Umbilical cord (tissue), 2 donors: ENCODE measurements around the gene CCNB1. TPM values are rescaled to one million over a fixed set of nuclear protein-coding genes. Genes with fewer than 3 reads are reported as not detected.
"Not testable (repeated sequence)": the region's sequence is repeated elsewhere in the genome, so short reads cannot be mapped to it uniquely, and the experiment has no call there.

Experiments used
- DNase-seq: peaks from one replicate; pipeline ENCODE4 v3.0.0-alpha.2; 2015; ENCODE audit warnings: low spot score
- total RNA-seq: library from RNA; depleted of rRNA; stranded (reverse); fragments of >200 nt; gene quantifications from one replicate; pipeline ENCODE4 v1.2.3, GENCODE V29; 2014; ENCODE audit warnings: low replicate concordance; ENCODE audit not compliant: insufficient read depth

The CCNB1 gene
- total RNA-seq, 1 donor from 2014 or later: 17.8 TPM

- DNase-seq: no peak
Observed at GRCh38 chr5:69184621-69185020, 17.7 kb downstream of the CCNB1 start.

- DNase-seq: no peak
Observed at GRCh38 chr5:69187342-69187741, 20.4 kb downstream of the CCNB1 start.

- DNase-seq: no peak
Observed at GRCh38 chr5:69188811-69189161, 21.8 kb downstream of the CCNB1 start.

GRCh38 chr5:69189162-69190086, 22.5 kb downstream of the CCNB1 start, which contains the start of gene CENPH:
CENPH (plus strand) TSS chr5:69189583; CDS start chr5:69189635, 52 bp downstream.
- peak; percentile 96 for DNase-seq

GRCh38 chr5:69202497-69202896, 35.5 kb downstream of the CCNB1 start:
- DNase-seq: no peak

DNA sequence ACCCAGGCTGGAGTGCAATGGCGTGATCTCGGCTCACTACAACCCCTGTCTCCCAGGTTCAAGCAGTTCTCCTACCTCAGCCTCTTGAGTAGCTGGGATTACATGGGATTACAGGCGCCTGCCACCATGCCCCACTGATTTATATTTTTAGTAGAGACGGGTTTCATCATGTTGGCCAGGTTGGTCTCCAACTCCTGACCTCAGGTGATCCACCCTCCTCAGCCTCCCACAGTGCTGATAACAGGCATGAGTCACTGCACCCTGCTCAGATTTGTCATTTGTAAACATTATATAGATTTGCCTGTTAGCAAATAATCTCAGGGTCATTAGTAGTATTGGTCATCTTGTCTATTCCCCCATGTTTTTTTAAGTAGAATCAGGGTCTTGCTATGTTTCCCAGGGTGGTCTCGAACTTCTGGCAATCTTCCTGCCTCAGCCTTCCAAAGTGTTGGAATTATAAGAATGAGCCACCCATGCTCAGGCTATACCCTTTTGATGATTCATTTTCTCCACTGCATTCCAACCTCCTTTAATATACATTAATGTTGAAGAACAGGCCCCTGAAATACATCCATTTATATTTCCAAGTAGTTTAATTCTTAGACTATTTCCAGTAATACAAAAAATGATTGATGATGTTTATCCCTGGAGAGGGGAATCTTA, 39.7 kb downstream of the CCNB1 start:
- DNase-seq: no peak

DNA sequence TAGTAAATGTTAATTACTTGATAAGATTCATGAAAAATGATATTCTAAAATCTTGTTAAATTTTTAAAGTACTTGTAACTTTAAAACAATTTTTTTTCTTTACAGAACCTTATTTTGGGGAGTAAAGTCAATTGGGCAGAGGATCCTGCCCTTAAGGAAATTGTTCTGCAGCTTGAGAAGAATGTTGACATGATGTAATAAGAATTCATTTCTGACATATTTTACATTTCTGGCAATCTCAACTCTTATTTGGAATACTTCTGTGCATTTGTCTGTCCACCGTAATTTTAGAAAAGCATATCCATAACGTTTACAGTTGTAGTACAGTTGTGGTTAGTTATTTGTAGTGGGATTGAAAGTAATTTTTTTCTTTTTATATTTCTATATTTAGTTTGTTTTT, 42.7 kb downstream of the CCNB1 start:
- no peak for DNase-seq

GRCh38 chr5:69211200-69211599, 44.2 kb downstream of the CCNB1 start:
- no peak for DNase-seq

DNA sequence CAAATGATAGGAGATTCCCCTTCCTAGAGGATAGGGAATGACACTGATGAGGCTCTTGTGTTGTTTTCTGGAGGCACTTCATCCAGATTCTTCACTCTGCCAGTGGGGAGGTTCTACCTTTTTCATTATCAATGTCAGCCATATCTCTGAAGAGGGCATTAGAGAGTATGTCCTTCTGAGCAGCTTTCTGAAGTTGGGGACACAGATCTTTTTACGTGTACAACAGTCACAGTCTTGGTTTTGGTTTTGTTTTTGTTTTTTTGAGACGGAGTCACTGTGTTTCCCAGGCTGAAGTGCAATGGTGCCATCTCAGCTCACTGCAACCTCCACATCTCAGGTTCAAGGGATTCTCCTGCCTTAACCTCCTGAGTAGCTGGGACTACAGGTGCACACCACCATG, 45.1 kb downstream of the CCNB1 start:
- DNase-seq: no peak

- no peak for DNase-seq
Observed at GRCh38 chr5:69213513-69214215, 46.7 kb downstream of the CCNB1 start.

DNA sequence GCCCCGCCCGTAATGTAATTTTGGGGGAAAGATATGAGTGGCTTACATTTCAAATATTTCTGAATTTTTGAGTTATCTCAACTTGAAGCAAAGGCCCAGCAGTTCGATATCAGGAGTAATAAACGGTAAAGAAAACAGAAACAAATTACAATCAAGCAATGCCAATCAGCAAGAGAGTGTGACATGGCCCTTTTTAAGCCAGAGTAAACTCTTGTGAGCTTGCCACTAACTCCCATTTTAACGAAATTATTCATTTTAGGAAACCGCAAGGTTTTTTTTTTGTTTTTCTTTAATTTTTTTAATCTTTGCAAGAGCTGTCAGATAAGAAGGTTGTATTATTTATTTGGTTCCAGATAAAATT, 50.2 kb downstream of the CCNB1 start:
- no peak for DNase-seq

DNA sequence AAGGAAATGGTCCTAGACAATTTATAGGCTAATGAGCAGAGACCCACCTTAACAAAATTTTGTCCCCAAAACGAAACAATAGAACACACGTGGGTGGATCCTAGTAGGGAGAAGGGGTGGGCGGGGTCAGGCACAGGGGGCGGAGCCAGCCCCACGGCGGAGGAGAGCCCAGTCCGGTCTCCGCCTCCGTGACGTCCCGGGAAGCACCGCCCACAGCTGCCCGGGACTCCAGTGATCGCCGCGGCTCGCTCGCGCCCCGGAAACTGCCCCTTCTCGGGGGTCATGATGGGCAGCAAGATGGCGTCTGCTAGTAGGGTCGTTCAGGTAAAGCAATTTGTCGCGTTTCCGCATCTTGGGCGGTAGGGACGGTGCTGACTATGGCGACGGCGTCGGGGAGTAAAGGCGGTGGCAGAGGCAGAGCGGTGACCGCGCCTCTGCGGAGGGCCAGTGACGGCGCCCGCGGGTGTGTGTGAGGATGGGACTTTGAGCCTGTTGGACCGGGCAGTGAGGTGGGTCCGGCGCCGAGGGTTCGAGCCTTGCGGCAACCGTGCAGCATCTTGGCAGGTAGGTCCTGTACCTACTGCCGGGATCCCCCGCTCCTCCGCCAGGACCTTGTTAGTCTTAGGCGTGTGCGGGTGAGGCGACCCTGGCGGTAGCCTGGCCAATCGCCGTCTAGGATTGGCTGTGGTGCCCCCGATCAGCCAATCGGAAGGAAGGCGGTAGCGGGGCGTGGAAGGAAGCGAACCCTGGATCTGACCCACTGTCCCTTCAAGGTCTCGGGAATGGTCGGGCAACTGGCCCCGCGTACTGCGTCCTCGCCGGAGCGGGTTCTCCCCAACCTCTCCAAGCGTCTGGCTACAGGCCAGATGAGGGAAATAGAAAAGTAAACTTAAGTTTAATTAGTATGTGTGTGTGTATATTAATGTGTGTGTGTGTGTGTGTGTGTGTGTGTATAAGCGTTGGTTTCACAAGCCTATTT, 50.9 kb downstream of the CCNB1 start:
- peak; percentile 96 for DNase-seq

DNA sequence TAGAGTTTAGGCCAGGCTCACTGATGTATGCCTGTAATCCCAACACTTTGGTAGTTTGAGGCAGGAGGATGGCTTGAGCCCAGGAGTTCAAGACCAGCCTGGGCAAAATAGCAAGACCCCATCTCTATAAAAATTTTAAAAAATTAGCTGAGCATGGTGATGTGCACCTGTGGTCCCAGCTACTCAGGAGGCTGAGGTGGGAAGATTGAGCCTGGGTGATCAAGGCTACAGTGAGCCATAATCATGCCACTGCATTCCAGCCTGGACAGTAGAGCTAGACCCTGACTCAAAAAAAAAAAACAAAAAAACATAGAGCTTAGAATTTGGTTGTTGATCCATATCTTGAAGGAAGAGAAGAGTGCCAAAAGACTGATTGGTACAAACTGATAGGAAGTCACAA, 53.0 kb downstream of the CCNB1 start:
- no peak for DNase-seq

DNA sequence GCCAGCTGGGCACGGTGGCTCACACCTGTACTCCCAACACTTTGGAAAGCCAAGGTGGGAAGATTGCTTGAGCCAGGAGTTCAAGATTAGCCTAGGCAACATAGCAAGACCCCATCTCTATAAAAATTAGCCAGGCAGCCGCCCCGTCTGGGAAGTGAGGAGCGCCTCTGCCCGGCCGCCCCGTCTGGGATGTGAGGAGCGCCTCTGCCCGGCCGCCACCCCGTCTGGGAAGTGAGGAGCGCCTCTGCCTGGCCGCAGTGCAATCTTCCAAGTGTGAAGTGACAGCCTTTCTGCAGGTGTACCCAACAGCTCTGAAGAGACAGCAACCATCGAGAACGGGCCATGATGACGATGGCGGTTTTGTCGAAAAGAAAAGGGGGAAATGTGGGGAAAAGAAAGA, 53.4 kb downstream of the CCNB1 start:
- not testable (repeated sequence) for DNase-seq

GRCh38 chr5:69220833-69221232, 53.9 kb downstream of the CCNB1 start:
- not testable (repeated sequence) for DNase-seq

DNA sequence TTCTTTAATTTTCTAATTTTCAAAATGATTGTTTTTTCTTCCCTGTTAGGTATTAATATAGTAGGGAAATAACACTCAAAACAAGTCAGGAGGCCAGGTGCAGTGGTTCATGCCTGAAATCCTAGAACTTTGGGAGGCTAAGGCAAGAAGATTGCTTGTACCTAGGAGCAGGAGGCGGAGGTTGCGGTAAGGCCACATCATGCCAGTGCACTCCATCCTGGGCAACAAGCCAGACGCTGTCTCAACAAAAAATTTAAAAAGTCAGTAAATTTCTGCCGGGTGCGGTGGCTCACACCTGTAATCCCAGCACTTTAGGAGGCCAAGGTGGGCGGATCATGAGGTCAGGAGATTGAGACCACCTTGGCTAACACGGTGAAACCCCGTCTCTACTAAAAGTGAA, 57.6 kb downstream of the CCNB1 start:
- no peak for DNase-seq

- DNase-seq: no peak
Observed at GRCh38 chr5:69225860-69226259, 58.9 kb downstream of the CCNB1 start.
